Measurements from ENCODE around the gene HOXA6.

The HOXA6 gene

DNA sequence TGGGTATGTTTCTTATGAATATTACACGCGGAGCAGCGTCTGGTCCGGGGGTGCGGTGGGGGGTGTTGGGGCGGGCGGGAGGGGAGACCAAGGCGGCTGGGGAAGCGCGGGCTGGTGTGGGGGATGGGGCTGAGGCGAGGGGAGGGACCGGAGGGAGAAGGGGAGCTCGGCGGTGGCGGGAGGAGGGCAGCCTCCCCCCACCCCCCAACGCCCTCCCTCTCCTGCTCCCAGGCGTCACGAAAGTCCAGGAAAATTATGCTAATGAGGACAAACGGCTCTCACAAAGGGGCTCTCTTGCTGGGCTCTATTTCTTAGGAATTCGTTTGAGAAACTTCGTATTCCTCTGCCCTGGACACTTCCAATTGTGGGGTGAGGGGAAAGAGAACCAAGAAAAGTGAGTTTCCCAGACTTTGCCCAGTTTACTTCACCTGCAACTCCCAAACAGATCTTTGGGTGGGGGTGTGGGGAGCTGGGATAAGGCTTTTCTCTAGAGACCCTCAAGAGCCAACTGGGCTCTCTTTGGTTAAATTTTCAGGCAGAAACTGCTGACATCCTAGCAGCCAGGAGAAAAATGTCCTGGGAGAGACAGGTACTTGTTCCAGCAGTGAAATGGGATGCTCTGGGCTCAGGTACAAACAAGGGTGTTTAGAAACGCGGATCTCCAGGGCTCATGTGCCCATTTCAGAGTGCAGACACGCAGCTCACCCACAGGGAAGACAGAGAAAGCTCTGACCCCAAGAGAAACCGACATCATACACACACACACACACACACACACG is 33.4 kb downstream of the HOXA6 start:
- DNase-seq (ENCODE audit: extremely low spot score, insufficient read length, low read depth) (no peak), FAIRE-seq (no peak)

- no peak for FAIRE-seq
Observed at GRCh38 chr7:27112955-27113949, 34.3 kb downstream of the HOXA6 start.

GRCh38 chr7:27112361-27112760 is 35.2 kb downstream of the HOXA6 start:
- no peak for FAIRE-seq
- no peak for DNase-seq (ENCODE audit: extremely low spot score, insufficient read length, low read depth)

More at GRCh38 chr7:27112955-27113949, 34.3 kb downstream of the HOXA6 start:
- no peak for DNase-seq (ENCODE audit: extremely low spot score, insufficient read length, low read depth)

GRCh38 chr7:27111751-27112277 is 35.8 kb downstream of the HOXA6 start:
- FAIRE-seq: no peak
- DNase-seq (ENCODE audit: extremely low spot score, insufficient read length, low read depth): no peak

- FAIRE-seq: no peak
Observed at GRCh38 chr7:27111042-27111750, 36.4 kb downstream of the HOXA6 start.

GRCh38 chr7:27110186-27111031 is 37.2 kb downstream of the HOXA6 start:
- FAIRE-seq: no peak

More at GRCh38 chr7:27111042-27111750, 36.4 kb downstream of the HOXA6 start:
- no peak for DNase-seq (ENCODE audit: extremely low spot score, insufficient read length, low read depth)

DNA sequence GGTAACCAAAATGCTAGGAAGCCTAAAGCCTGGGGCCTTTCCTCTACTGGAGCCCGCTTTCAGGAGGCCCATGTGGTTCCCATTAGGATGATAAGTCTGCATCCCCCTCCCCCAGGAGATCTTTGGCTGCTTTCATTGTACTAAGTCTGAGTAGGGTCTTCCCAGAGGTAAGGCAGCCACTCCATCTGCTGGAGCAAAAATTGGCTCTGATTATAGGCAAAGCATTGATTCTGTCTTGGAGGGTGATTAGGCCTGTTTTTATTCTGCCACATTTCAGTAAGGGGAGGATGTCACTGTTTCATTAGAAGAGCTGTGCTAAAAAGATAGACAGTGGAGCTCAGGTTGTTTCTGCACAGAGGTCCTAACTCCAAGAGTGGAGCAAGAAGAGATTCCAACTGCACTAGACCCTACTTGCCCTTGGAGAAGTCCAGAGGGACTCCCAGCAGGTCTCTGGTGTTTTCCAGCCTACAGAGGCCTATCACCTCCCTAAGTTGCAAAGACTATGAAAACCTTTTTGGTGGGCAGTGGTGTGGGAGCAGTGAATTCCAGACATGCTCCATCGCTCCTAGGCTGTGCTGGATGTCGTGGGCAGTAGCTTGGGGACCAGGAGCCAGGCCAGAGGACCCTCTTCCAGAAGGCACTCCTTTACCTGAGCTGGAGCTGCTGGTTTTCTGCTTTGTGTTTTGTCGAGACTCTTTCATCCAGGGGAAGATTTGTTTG is 37.9 kb downstream of the HOXA6 start:
- FAIRE-seq (no peak), DNase-seq (ENCODE audit: extremely low spot score, insufficient read length, low read depth) (no peak)

More at GRCh38 chr7:27110186-27111031, 37.2 kb downstream of the HOXA6 start:
- DNase-seq (ENCODE audit: extremely low spot score, insufficient read length, low read depth): no peak

GRCh38 chr7:27108390-27109127 is 39.0 kb downstream of the HOXA6 start:
- DNase-seq (ENCODE audit: extremely low spot score, insufficient read length, low read depth) (no peak), FAIRE-seq (no peak)

DNA sequence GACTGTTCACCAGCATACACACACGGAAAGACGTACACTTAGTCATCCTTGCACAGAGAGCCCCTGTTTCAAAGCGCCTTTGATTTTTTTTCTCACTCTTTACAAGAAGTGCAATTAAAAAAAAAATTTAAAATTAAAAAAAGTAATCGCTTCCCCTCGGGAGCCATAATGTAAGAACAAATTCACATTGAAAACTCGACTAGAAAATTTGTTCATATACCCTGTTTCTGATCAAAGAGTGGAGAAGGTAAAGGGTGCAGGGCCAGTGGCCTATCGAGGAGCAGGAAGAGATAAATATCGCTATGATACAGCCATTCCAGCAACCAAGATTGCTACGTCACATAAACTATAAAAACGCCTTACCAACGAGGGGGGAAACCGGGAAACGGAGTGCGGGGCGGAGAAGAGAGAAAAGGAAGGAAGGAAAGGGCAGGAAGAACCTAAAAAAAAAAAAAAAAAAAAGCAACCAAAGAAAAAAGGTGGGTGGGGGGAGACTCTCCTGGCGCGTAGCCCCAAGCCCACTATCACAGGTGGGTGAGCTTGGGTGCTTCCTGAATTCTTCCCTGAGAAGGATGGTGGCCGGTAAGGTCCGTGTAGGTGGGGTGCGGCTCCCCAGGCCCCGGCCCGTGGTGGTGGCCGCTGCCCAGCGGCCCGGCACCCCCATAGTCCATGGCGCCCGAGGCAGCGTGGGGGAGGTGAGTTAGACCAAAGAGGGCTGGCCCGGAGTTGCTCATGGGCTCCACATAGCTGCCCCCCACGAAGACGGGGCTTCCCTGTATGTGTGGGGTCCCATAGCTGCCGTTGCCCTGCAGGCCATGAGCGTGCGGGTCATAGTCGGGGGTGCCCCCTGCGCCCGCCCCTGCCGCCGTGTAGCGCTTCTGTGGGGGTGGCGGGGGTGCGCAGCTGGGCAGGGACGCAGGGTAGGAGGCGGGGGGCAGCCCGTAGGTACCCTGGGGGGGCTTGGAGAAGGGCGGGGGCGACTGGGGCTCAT is 39.9 kb downstream of the HOXA6 start:
- FAIRE-seq (no peak), DNase-seq (ENCODE audit: extremely low spot score, insufficient read length, low read depth) (no peak)

GRCh38 chr7:27106901-27107240 is 40.7 kb downstream of the HOXA6 start:
- DNase-seq (ENCODE audit: extremely low spot score, insufficient read length, low read depth): no peak

GRCh38 chr7:27106181-27106900 is 41.2 kb downstream of the HOXA6 start:
- no peak for DNase-seq (ENCODE audit: extremely low spot score, insufficient read length, low read depth)
- no peak for FAIRE-seq

More at GRCh38 chr7:27106901-27107240, 40.7 kb downstream of the HOXA6 start:
- no peak for FAIRE-seq

- DNase-seq (ENCODE audit: extremely low spot score, insufficient read length, low read depth) (no peak), FAIRE-seq (no peak)
Observed at GRCh38 chr7:27105301-27106031, 42.1 kb downstream of the HOXA6 start.

DNA sequence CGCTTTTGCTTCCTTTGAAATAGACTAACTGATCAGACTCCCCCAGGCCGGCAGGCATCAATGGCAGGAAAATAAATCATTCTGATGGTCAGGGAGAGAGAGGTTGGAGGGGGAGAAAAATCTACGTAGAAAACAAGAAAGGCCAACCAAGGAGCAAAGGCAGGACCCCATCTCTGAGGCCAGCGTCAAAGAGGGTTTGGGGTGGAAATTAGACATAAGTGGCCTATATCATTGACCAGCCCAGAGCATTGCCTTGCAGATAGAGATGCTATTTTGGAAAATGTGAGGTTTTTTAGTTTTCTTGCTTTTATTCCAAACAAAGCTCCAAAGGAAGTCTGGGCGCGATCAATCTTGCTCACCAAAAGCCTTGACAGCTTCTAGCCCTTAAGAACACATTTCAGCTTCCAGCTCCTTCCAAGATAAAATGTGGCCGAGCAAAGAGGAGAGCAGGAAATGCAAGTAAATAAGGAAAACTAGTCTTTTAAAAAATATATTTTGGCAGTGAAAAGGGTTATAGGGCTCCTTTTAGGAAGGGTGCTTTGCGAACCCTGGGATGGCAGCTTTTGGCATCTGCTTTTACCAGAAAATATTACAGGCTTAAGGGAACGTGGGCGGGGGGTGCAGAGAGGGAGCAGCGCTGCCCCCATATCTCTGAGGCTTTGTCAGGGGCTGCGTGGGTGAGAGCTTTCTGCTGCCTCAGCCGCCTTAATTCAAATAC is 43.1 kb downstream of the HOXA6 start:
- FAIRE-seq: no peak

DNA sequence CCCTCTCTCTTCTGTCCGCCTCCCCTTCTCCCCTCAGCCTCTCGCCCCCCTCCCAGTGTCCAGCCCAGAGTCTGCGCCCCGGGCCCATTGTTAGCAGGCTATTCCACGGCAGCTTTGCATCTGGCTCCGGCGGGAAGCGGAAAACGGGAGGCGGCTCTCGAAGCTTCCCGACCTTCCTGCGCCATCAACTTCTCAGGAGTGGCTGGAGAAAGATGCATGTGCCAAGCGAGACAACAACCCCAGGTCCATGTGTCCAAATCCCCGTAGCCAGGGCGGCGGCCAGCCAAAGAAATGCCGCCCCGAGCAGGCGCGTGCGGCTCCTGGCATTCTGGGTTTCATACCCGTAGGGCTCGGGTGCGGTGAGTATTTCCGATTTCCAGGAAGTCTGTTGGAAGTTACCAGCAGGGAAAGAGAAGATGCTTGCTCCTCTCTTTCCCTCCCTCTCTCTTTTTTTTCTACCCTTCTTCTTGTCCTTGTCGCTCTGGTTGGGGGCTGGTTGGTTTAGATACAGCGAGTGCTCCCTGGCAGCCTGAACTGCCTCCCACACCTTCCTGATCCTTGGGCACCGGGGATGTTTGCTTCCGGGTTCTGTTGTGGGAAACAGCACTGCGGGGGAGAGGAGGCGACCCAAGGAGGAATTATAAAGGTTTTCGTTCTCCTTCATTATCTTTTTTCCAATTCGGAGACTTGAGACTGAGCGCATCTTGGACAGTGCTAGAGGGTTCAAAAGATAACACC is 43.9 kb downstream of the HOXA6 start:
- DNase-seq (ENCODE audit: extremely low spot score, insufficient read length, low read depth): no peak
- FAIRE-seq: no peak

More for the DNA sequence above, 43.1 kb downstream of the HOXA6 start:
- no peak for DNase-seq (ENCODE audit: extremely low spot score, insufficient read length, low read depth)
